HepG2 (cell line): ENCODE results near the gene ESYT3. TPM values are rescaled to one million over a fixed set of nuclear protein-coding genes. Genes with fewer than 3 reads are reported as not detected.
A peak's percentile ranks its signal among the peaks of the same experiment; 100 is the strongest.

Experiments used
- CBX1 ChIP-seq: IDR thresholded peaks from one replicate; pipeline ENCODE4 v1.6.1; 2016; ENCODE audit warnings: antibody characterized with exemption, low read depth
- EP300 ChIP-seq, 3 experiments: sonication (generic) in 1 of 3; formaldehyde crosslinking in 1 of 3; IDR thresholded peaks; 2 replicates each; pipeline versions ENCODE4 v1.5.1 to v1.6.1; 2011 to 2020; ENCODE audit warnings: low read depth in 2 of 3, low read length in 2 of 3, borderline replicate concordance in 1 of 3, improper control_type of control experiment in 1 of 3, mild to moderate bottlenecking in 1 of 3, missing genetic modification reagents in 1 of 3, moderate library complexity in 1 of 3
- FLYWCH1 ChIP-seq: sonication (generic); formaldehyde crosslinking; IDR thresholded peaks from 2 replicates; pipeline ENCODE4 v1.8.1; 2023; ENCODE audit warnings: mild to moderate bottlenecking, missing genetic modification reagents
- HOXD1 ChIP-seq: sonication (generic); formaldehyde crosslinking; IDR thresholded peaks from 2 replicates; pipeline ENCODE4 v1.5.0; 2020; ENCODE audit warnings: missing genetic modification reagents
- THYN1 ChIP-seq: sonication (generic); formaldehyde crosslinking; IDR thresholded peaks from 2 replicates; pipeline ENCODE4 v1.8.1; 2023; ENCODE audit warnings: low read depth, mild to moderate bottlenecking, moderate library complexity, missing genetic modification reagents, borderline replicate concordance
- ZBTB10 ChIP-seq: sonication (generic); formaldehyde crosslinking; IDR thresholded peaks from 2 replicates; pipeline ENCODE4 v1.4.0; 2020; ENCODE audit warnings: missing genetic modification reagents, borderline replicate concordance
- ZMYM2 ChIP-seq: sonication (generic); formaldehyde crosslinking; IDR thresholded peaks from 2 replicates; pipeline ENCODE4 v1.8.0; 2022; ENCODE audit warnings: mild to moderate bottlenecking, missing genetic modification reagents
- ZNF451 ChIP-seq: sonication (generic); formaldehyde crosslinking; IDR thresholded peaks from 2 replicates; pipeline ENCODE4 v1.5.0; 2020; ENCODE audit warnings: mild to moderate bottlenecking, missing genetic modification reagents
- ZNF605 ChIP-seq: sonication (generic); formaldehyde crosslinking; IDR thresholded peaks from 2 replicates; pipeline ENCODE4 v1.8.0; 2022; ENCODE audit warnings: mild to moderate bottlenecking, missing genetic modification reagents
- ZNF761 ChIP-seq: sonication (generic); formaldehyde crosslinking; conservative IDR thresholded peaks from 2 replicates; pipeline ENCODE4 v1.4.0; 2020; ENCODE audit warnings: mild to moderate bottlenecking, missing genetic modification reagents
- ZSCAN21 ChIP-seq: sonication (generic); formaldehyde crosslinking; IDR thresholded peaks from 2 replicates; pipeline ENCODE4 v1.8.0; 2022; ENCODE audit warnings: mild to moderate bottlenecking, missing genetic modification reagents, moderate library complexity, borderline replicate concordance
- polyA plus RNA-seq, 8 experiments: library from polyadenylated mRNA; depleted of rRNA in 3 of 8; stranded (reverse) in 7 of 8; unstranded in 1 of 8; fragments of >200 nt; fragmentation: Illumina TruSeq in 4 of 8; extraction: Trizol in 4 of 8; gene quantifications; 2 replicates each; pipeline versions ENCODE4 v1.2.1 to v1.2.3, GENCODE V29; 2011 to 2016; ENCODE audit warnings: low read depth in 4 of 8, missing spikeins in 1 of 8, mixed read lengths in 1 of 8; ENCODE audit not compliant: insufficient read depth in 1 of 8
- total RNA-seq, 5 experiments: library from RNA; depleted of rRNA; stranded (reverse); fragments of >200 nt; fragmentation: Illumina TruSeq; extraction: Trizol; gene quantifications; 2 replicates each; pipeline ENCODE4 v1.2.3, GENCODE V29; 2016; ENCODE audit warnings: low read depth in 1 of 5
- TF ChIP-seq, protein P1 (sequence below): sonication (generic); formaldehyde crosslinking; IDR thresholded peaks from 2 replicates; pipeline ENCODE4 v1.4.0; 2020; ENCODE audit warnings: missing genetic modification reagents, borderline replicate concordance
- TF ChIP-seq, protein P2 (sequence below): sonication (generic); formaldehyde crosslinking; IDR thresholded peaks from 2 replicates; pipeline ENCODE4 v1.5.0; 2020; ENCODE audit warnings: missing genetic modification reagents
- TF ChIP-seq, protein P3 (sequence below): fragments of 450-650 bp; IDR thresholded peaks from 2 replicates; pipeline ENCODE4 v1.6.1; 2016
- TF ChIP-seq, protein P4 (sequence below): sonication (generic); formaldehyde crosslinking; IDR thresholded peaks from 2 replicates; pipeline ENCODE4 v1.5.0; 2020; ENCODE audit warnings: missing genetic modification reagents

ESYT3 gene
- total and polyA plus RNA-seq, 2 of the 13 experiments (the other 11 are each of a cell fraction or from before 2014, with no cell fraction given): 1.5 to 4.1 TPM

DNA sequence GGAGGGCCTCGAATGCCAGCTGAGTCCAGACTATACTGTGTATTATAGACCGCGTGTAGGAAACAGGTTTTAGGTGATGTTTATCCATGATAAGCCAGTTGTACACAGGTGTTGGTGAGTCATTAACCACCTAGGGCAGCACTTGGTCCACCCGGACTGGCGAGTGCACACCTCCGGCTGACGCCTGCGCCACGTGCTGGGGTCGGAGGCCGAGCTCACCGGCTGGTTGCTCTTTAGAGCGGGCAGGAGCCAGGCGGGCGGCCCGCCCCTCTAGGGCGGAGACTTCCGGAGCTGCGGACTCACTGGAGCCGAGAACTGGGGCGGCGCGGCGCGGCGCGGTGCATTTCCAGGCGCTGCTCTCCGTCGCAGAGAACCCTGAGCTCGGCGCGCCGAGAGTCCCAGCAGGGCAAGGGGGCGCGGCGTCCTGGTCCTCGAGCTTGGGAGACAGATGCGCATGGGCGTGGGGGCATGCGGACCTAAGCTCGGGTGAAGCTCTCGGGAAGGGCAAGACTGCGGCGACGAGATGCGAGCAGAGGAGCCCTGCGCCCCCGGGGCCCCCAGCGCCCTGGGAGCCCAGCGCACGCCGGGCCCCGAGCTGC is at the start of gene ESYT3 (continued):
- TF ChIP-seq, protein P1, sequence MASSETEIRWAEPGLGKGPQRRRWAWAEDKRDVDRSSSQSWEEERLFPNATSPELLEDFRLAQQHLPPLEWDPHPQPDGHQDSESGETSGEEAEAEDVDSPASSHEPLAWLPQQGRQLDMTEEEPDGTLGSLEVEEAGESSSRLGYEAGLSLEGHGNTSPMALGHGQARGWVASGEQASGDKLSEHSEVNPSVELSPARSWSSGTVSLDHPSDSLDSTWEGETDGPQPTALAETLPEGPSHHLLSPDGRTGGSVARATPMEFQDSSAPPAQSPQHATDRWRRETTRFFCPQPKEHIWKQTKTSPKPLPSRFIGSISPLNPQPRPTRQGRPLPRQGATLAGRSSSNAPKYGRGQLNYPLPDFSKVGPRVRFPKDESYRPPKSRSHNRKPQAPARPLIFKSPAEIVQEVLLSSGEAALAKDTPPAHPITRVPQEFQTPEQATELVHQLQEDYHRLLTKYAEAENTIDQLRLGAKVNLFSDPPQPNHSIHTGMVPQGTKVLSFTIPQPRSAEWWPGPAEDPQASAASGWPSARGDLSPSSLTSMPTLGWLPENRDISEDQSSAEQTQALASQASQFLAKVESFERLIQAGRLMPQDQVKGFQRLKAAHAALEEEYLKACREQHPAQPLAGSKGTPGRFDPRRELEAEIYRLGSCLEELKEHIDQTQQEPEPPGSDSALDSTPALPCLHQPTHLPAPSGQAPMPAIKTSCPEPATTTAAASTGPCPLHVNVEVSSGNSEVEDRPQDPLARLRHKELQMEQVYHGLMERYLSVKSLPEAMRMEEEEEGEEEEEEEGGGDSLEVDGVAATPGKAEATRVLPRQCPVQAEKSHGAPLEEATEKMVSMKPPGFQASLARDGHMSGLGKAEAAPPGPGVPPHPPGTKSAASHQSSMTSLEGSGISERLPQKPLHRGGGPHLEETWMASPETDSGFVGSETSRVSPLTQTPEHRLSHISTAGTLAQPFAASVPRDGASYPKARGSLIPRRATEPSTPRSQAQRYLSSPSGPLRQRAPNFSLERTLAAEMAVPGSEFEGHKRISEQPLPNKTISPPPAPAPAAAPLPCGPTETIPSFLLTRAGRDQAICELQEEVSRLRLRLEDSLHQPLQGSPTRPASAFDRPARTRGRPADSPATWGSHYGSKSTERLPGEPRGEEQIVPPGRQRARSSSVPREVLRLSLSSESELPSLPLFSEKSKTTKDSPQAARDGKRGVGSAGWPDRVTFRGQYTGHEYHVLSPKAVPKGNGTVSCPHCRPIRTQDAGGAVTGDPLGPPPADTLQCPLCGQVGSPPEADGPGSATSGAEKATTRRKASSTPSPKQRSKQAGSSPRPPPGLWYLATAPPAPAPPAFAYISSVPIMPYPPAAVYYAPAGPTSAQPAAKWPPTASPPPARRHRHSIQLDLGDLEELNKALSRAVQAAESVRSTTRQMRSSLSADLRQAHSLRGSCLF: peak; percentile 87
- TF ChIP-seq, protein P2, sequence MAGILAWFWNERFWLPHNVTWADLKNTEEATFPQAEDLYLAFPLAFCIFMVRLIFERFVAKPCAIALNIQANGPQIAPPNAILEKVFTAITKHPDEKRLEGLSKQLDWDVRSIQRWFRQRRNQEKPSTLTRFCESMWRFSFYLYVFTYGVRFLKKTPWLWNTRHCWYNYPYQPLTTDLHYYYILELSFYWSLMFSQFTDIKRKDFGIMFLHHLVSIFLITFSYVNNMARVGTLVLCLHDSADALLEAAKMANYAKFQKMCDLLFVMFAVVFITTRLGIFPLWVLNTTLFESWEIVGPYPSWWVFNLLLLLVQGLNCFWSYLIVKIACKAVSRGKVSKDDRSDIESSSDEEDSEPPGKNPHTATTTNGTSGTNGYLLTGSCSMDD (CRISPR knock-in tag): peak; percentile 90; the same call in 1 of the 2 replicates
- peak; percentile 87 for TF ChIP-seq FLYWCH1 (CRISPR knock-in tag)
- TF ChIP-seq HOXD1 (CRISPR knock-in tag): peak; percentile 91
- peak; percentile 80; the same call in 1 of the 2 replicates for TF ChIP-seq ZBTB10 (CRISPR knock-in tag)
- TF ChIP-seq CBX1: no peak
- TF ChIP-seq ZNF451 (CRISPR knock-in tag): peak; percentile 95
- TF ChIP-seq ZMYM2: peak; percentile 85
- peak; percentile 98 for TF ChIP-seq ZNF605 (CRISPR knock-in tag)
- peak; percentile 89 for TF ChIP-seq ZNF761 (CRISPR knock-in tag)
- TF ChIP-seq THYN1 (CRISPR knock-in tag): 0 out of 2 replicates have a peak, but pooled peaks have one; percentile 32
- TF ChIP-seq, protein P3, sequence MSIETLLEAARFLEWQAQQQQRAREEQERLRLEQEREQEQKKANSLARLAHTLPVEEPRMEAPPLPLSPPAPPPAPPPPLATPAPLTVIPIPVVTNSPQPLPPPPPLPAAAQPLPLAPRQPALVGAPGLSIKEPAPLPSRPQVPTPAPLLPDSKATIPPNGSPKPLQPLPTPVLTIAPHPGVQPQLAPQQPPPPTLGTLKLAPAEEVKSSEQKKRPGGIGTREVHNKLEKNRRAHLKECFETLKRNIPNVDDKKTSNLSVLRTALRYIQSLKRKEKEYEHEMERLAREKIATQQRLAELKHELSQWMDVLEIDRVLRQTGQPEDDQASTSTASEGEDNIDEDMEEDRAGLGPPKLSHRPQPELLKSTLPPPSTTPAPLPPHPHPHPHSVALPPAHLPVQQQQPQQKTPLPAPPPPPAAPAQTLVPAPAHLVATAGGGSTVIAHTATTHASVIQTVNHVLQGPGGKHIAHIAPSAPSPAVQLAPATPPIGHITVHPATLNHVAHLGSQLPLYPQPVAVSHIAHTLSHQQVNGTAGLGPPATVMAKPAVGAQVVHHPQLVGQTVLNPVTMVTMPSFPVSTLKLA: peak; percentile 45; the same call in 1 of the 2 replicates
- TF ChIP-seq, protein P4, sequence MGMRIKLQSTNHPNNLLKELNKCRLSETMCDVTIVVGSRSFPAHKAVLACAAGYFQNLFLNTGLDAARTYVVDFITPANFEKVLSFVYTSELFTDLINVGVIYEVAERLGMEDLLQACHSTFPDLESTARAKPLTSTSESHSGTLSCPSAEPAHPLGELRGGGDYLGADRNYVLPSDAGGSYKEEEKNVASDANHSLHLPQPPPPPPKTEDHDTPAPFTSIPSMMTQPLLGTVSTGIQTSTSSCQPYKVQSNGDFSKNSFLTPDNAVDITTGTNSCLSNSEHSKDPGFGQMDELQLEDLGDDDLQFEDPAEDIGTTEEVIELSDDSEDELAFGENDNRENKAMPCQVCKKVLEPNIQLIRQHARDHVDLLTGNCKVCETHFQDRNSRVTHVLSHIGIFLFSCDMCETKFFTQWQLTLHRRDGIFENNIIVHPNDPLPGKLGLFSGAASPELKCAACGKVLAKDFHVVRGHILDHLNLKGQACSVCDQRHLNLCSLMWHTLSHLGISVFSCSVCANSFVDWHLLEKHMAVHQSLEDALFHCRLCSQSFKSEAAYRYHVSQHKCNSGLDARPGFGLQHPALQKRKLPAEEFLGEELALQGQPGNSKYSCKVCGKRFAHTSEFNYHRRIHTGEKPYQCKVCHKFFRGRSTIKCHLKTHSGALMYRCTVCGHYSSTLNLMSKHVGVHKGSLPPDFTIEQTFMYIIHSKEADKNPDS (CRISPR knock-in tag): 0 out of 2 replicates have a peak, but pooled peaks have one; percentile 41
- TF ChIP-seq EP300 (IDR thresholded peaks at IDR 0.05; ENCODE audit: low read depth in 2 of 2, low read length in 2 of 2): no peak
- TF ChIP-seq EP300 (CRISPR knock-in tag; IDR thresholded peaks at IDR 0.05; ENCODE audit: borderline replicate concordance): no peak
- TF ChIP-seq ZSCAN21 (CRISPR knock-in tag): peak; percentile 90; the same call in 1 of the 2 replicates
